Left renal pelvis (tissue), 4 donors: Measurements from ENCODE around the gene CPSF7. TPM values are rescaled to one million over a fixed set of nuclear protein-coding genes. Genes with fewer than 3 reads are reported as not detected.
"Not testable (repeated sequence)": the region's sequence is repeated elsewhere in the genome, so short reads cannot be mapped to it uniquely, and the experiment has no call there.

Experiments used
- DNase-seq, 4 donors: peaks; one replicate each; pipeline ENCODE4 v3.0.0-alpha.2; 2013; ENCODE audit warnings: low read depth in 4 of 4, low spot score in 3 of 4
- polyA plus RNA-seq, 4 donors: library from polyadenylated mRNA; unstranded; fragments of 120-200 nt; gene quantifications; one replicate each; pipeline ENCODE4 v1.2.1, GENCODE V29; 2013; ENCODE audit not compliant: insufficient read length in 4 of 4

The CPSF7 gene
- polyA plus RNA-seq, 4 donors: 101 to 119 (median 104) TPM

DNA sequence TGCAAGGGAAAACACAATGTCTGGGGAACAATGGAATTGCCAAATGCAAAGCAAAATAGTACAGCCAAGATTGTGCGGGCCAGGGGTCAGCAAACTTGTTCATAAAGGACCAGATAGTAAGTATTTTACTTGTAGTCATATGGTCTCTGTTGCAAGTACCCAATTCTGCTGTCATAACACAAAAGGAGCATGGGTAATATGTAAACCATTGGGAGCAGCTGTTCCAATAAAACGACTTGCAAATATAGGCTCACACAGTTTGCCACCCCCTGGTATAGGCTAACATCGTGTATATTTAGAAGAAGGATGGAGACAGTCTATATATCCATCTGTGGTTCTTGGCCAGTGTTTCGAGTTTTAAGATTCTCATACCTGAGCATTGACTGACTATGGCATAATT, 15.7 kb upstream of the CPSF7 start:
- no peak for DNase-seq

GRCh38 chr11:61442616-61443015, 12.8 kb upstream of the CPSF7 start:
- no peak for DNase-seq

- DNase-seq: no peak
Measured at GRCh38 chr11:61439615-61440014, 9.8 kb upstream of the CPSF7 start.

DNA sequence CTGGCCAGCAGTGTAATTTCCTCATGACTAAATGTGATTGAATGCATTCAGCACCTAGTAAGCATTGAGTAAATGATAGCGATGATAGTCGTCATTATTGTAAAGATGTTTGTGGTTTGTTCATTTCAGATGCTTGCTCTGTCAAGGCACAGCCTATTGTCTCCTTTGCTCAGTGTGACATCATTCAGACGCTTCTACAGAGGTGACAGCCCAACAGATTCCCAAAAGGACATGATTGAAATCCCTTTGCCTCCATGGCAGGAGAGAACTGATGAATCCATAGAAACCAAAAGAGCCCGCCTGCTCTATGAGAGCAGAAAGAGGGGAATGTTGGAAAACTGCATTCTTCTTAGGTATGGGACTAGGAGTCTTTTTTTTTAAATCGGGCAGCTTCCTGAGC, 7.7 kb upstream of the CPSF7 start:
- no peak for DNase-seq

DNA sequence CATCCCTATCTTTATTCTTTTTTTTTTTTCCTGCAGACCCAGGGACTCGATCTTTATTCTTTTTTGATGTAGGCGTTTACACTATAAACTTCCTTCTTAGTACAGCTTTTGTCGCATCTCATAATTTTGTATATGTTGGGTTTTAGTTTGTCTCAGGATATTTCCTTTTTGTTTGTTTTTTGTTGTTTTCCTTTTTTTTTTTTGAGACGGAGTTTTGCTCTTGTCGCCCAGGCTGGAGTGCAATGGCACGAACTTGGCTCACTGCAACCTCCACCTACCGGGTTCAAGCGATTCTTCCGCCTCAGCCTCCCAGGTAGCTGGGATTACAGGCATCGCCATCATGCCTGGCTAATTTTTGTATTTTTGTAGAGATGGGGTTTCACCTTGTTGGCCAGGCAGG, 1.1 kb upstream of the CPSF7 start:
- not testable (repeated sequence) for DNase-seq

DNA sequence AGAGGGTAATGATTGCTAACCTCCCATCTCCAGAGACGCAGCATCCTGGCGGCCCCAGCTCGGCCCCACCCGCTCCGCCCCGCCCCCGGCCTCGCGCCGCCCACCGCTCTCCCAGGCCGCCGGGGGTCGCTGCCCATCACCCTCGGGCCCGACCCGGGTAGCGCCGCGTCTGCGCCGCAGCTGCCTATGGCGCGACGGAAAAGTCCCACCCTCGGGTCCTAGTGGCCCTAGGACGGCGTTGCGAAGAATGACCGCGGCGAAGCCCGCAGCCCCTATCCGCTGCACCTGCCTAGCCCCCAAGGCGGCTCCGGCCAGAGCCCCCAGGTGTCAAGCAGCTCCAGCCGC, 457 bp downstream of the CPSF7 start:
- DNase-seq: peak in 3 of 4 donors; percentile 24 to 50 (median 40)

DNA sequence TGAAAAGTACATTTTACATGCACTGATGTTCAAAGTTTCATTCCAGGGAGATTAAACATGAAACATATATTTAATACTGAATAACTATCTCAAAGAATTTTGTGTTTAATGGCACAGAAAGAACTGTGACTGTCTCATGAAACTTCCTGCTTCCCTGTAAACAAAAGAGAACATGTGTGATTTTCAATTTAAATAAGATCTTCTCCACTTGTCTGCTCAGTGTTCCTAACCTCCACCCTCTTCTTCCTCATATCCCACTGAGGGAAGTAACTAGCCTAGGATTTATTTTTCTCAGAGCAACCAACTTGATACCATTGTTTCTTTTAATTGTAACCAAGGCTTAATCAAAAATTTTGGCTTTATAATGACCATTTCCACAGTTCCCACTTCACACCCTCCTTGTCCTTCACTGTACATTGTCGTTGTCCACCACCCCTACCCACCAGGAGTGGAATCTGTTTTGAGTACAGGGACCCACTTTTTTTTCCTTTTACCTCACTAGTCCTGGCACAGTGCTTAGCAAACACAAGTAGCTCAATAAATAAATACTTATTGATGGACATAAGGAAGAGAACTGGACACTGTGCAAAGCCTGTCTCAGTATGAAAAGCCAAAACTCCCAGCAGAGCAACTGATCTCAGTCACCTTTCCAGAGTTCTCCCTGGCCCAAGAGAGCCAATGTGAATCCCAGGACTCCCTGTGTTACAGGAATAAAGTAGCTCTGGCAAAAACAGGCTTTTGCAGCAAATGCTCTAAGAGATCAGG, 4.2 kb downstream of the CPSF7 start:
- no peak for DNase-seq

- no peak for DNase-seq
Measured at GRCh38 chr11:61422226-61422625, 7.5 kb downstream of the CPSF7 start.

- no peak for DNase-seq
Measured at GRCh38 chr11:61418136-61418535, 11.6 kb downstream of the CPSF7 start.

GRCh38 chr11:61417670-61418069, 12.1 kb downstream of the CPSF7 start:
- no peak for DNase-seq

GRCh38 chr11:61416941-61417340, 12.8 kb downstream of the CPSF7 start:
- DNase-seq: no peak

DNA sequence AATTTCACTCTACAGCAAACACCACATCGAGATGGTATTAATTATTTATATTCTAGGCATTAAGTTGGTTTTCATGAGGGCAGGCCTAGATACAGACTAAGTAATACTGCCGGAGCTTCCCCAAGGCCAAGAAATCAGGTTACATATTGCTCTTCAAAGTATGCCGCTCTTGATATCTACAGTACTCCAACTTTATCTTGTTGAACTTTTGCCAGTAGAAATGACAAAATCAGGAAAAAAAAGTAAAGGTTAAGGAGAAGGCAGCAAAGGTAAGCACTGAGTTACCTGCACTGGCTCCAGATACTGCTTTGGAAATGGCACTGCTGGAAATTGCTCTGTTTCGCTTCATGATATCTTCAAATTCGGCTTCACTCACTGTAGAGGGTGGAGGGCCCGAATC, 14.4 kb downstream of the CPSF7 start:
- no peak for DNase-seq

GRCh38 chr11:61414547-61414946, 15.2 kb downstream of the CPSF7 start:
- no peak for DNase-seq

DNA sequence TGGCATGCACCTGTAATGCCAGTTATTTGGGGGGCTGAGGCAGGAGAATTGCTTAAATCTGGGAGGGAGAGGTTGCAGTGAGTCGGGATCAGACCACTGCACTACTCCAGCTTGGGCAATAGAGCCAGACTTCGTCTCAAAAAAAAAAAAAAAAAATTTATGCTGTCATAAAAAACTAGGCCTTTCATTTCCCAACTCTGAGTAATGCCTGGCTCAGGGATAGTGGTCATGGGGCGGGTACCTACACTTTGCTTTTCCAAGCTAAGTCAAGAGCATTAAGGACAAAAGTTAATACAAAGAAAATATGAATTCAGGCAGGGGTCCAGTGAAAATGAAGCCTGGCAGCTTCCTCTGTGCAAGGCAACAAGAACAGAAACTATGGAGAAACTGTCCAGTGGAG, 16.3 kb downstream of the CPSF7 start:
- DNase-seq: no peak

DNA sequence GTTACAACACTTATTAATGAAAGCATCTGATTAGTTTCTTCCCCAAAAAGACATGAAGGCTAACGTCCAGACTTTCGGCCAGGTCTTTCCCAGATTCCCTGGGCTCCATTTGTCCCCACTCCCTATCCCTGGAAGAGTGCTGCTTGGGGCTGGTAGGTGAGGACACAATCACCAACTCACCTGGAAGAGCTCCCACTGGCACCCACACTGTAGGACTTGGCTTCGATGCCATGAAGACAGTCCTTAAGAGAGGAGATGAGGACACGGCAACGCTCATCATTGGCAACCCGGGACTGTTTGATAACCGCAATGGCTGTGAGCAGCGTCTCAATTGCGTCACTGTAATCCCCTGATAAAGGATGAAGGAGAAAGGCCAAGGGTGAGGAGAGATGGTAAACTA, 18.2 kb downstream of the CPSF7 start:
- DNase-seq: no peak

DNA sequence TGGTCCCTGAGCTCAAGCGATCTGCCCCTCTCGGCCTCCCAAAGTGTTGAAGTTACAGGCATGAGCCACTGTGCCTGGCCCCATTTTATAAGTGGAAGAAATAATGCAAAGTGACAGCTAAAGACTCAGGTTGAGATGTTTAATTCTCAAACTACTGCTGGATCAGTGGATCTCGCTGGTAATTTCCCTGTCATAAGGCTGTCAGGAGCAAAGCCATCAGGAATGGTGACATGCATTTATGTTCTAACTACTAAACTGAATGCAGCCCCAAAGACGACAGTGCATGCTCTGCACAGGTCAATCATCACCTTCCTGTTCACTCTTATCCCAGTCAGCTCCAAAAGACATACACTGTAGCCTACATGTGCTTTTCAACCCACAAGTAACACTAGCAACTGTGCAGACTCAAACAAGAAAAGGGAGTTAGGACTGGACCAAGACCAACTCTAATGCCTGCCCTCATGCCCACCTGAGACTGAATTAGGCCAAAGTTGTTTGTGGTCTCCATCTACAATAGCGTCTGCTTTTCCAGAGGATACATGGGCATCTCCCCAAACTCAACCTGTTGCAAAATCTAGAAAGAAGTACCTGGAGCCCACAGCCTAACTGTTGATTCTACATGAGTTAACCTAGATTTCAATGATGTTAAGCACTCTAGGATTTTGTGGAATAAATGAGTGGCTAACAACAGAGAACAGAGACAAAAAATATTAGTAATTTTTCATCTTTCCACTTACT, 22.6 kb downstream of the CPSF7 start:
- DNase-seq: no peak

GRCh38 chr11:61406067-61406466, 23.7 kb downstream of the CPSF7 start:
- no peak for DNase-seq

GRCh38 chr11:61404641-61405040, 25.1 kb downstream of the CPSF7 start:
- no peak for DNase-seq

GRCh38 chr11:61404103-61404502, 25.7 kb downstream of the CPSF7 start:
- no peak for DNase-seq

DNA sequence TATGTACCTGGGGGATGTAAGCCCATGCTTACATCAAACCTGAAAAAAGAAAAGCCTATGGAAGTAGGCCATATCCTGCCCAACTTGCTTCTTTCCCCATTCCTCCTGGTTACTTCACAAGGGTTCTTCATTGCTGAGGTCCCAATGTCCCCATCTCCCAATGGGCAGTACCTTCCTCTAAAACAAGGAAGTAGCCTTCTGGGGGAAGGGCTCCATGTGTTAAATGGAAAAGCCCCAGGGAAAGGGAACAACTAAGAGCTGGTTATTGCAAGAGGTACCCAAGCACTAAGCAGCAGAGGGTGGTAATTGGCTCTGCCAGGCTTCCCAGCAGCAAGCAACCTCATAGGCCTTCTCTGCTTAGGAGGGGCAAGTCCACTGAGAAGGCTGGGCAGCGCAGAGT, 26.1 kb downstream of the CPSF7 start:
- DNase-seq: no peak

DNA sequence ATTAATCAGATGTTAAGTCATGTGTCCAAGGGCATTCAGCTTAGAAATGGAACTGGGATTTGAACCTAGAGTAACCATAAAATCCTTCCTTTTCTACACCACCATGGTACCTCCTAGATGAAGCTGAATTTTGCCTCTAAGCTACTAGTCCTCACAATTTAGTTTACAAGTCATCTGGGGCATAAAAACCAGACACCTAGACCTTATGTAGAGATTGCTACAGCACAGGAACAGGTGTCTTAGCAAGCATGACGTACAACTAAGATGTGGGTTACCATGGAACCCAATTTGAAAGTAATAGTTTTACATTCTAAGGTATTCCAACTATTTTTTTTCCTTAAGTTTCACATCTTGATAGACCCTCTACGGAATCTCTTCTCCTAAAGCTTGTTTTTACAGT, 28.2 kb downstream of the CPSF7 start:
- DNase-seq: no peak

GRCh38 chr11:61401173-61401572, 28.6 kb downstream of the CPSF7 start:
- DNase-seq: no peak
